A673 (cell line): ENCODE results near the gene LATS2.

ENCODE experiments used
- CTCF ChIP-seq: fragments of 300-800, 200-600 bp; sonication (generic); conservative IDR thresholded peaks from 2 replicates; pipeline ENCODE4 v1.5.1; 2017; ENCODE audit warnings: low read depth, mild to moderate bottlenecking, antibody characterized with exemption, low read length, moderate library complexity, mixed read lengths
- EZH2 ChIP-seq: fragments of 200-600 bp; sonication (generic); IDR thresholded peaks from 2 replicates; pipeline ENCODE4 v1.6.1; 2017; ENCODE audit warnings: borderline replicate concordance, low read depth, mild to moderate bottlenecking, mixed read lengths, antibody characterized with exemption, low read length; ENCODE audit not compliant: poor library complexity, severe bottlenecking

GRCh38 chr13:21045100-21045499 is 16.3 kb downstream of the LATS2 start:
- TF ChIP-seq CTCF, result no peak
- TF ChIP-seq EZH2, result no peak
